SK-N-SH (cell line): ENCODE results near the gene TMEM140.

Experiments
- ELF1 ChIP-seq: IDR thresholded peaks from 2 replicates; pipeline ENCODE4 v1.4.0; 2012
- EP300 ChIP-seq, 2 experiments: IDR thresholded peaks; 2 replicates each; pipeline versions ENCODE4 v1.4.0 to v1.6.1; 2012; ENCODE audit warnings: borderline replicate concordance in 1 of 2, low read depth in 1 of 2, low read length in 1 of 2
- EZH2phosphoT487 ChIP-seq: fragments of 200-600 bp; sonication (generic); IDR thresholded peaks from 2 replicates; pipeline ENCODE4 v1.6.1; 2017; ENCODE audit warnings: low read depth, mixed run types, mild to moderate bottlenecking, antibody characterized with exemption, moderate library complexity, borderline replicate concordance
- FOSL2 ChIP-seq: IDR thresholded peaks from 2 replicates; pipeline ENCODE4 v1.4.0; 2012; ENCODE audit warnings: low read depth, mild to moderate bottlenecking, moderate library complexity, borderline replicate concordance
- JUND ChIP-seq: IDR thresholded peaks from 2 replicates; pipeline ENCODE4 v1.4.0; 2012
- RAD21 ChIP-seq: IDR thresholded peaks from 2 replicates; pipeline ENCODE4 v1.6.1; 2012; ENCODE audit warnings: mild to moderate bottlenecking, low read length
- SIN3A ChIP-seq: IDR thresholded peaks from 2 replicates; pipeline ENCODE4 v1.6.1; 2012; ENCODE audit warnings: low read depth, mild to moderate bottlenecking, low read length, moderate library complexity, borderline replicate concordance
- TAF1 ChIP-seq: IDR thresholded peaks from 2 replicates; pipeline ENCODE4 v1.6.1; 2012; ENCODE audit warnings: low read depth, mild to moderate bottlenecking, low read length, moderate library complexity, borderline replicate concordance
- TEAD4 ChIP-seq: IDR thresholded peaks from 2 replicates; pipeline ENCODE4 v1.4.0; 2012; ENCODE audit warnings: mild to moderate bottlenecking, borderline replicate concordance; ENCODE audit not compliant: insufficient read depth
- YY1 ChIP-seq: IDR thresholded peaks from 2 replicates; pipeline ENCODE4 v1.4.0; 2012; ENCODE audit warnings: low read depth, mild to moderate bottlenecking
- TF ChIP-seq, protein P1 (sequence below): fragments of 200-600 bp; sonication (generic); IDR thresholded peaks from 2 replicates; pipeline ENCODE4 v1.6.1; 2017; ENCODE audit warnings: antibody characterized with exemption, mild to moderate bottlenecking, moderate library complexity
- TF ChIP-seq, protein P2 (sequence below): IDR thresholded peaks from 2 replicates; pipeline ENCODE4 v1.4.0; 2012; ENCODE audit warnings: low read depth
- TF ChIP-seq, protein P3 (sequence below): IDR thresholded peaks from 2 replicates; pipeline ENCODE4 v1.6.1; 2012; ENCODE audit warnings: mild to moderate bottlenecking, low read depth, low read length, moderate library complexity
- TF ChIP-seq, protein P4 (sequence below): fragments of 150-350 bp; IDR thresholded peaks from 2 replicates; pipeline ENCODE4 v1.6.1; 2017; ENCODE audit warnings: antibody characterized with exemption, low read length, low read depth, borderline replicate concordance

DNA sequence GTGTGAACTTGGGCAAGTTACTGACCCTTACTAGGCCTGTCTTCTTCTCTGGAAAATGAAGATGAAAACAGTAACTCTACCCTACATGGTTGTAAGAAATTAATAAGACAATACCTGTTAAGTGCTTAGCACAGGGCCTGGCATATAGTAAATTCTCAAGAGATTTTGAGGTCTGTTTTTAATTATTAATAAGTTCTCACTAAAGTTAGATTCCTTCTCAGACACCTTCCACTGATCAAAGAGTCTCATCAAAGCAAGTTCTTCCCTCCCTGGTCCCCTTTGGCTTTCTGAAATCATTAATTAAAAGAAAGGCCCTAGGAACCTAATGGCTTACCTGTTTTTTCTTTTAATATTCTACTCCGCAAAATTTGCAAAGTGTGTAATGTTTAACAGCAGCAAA is 4.6 kb downstream of the TMEM140 start:
- TF ChIP-seq, protein P1, sequence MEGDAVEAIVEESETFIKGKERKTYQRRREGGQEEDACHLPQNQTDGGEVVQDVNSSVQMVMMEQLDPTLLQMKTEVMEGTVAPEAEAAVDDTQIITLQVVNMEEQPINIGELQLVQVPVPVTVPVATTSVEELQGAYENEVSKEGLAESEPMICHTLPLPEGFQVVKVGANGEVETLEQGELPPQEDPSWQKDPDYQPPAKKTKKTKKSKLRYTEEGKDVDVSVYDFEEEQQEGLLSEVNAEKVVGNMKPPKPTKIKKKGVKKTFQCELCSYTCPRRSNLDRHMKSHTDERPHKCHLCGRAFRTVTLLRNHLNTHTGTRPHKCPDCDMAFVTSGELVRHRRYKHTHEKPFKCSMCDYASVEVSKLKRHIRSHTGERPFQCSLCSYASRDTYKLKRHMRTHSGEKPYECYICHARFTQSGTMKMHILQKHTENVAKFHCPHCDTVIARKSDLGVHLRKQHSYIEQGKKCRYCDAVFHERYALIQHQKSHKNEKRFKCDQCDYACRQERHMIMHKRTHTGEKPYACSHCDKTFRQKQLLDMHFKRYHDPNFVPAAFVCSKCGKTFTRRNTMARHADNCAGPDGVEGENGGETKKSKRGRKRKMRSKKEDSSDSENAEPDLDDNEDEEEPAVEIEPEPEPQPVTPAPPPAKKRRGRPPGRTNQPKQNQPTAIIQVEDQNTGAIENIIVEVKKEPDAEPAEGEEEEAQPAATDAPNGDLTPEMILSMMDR, result no peak
- no peak for TF ChIP-seq TAF1
- TF ChIP-seq TEAD4, result no peak
- TF ChIP-seq, protein P2, sequence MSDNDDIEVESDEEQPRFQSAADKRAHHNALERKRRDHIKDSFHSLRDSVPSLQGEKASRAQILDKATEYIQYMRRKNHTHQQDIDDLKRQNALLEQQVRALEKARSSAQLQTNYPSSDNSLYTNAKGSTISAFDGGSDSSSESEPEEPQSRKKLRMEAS, result no peak
- TF ChIP-seq FOSL2, result no peak
- no peak for TF ChIP-seq ELF1
- TF ChIP-seq EP300 (IDR thresholded peaks at IDR 0.05; ENCODE audit: borderline replicate concordance in 1 of 2, low read depth in 1 of 2, low read length in 1 of 2), result no peak
- no peak for TF ChIP-seq EZH2phosphoT487
- TF ChIP-seq YY1, result no peak
- no peak for TF ChIP-seq RAD21
- TF ChIP-seq, protein P3, sequence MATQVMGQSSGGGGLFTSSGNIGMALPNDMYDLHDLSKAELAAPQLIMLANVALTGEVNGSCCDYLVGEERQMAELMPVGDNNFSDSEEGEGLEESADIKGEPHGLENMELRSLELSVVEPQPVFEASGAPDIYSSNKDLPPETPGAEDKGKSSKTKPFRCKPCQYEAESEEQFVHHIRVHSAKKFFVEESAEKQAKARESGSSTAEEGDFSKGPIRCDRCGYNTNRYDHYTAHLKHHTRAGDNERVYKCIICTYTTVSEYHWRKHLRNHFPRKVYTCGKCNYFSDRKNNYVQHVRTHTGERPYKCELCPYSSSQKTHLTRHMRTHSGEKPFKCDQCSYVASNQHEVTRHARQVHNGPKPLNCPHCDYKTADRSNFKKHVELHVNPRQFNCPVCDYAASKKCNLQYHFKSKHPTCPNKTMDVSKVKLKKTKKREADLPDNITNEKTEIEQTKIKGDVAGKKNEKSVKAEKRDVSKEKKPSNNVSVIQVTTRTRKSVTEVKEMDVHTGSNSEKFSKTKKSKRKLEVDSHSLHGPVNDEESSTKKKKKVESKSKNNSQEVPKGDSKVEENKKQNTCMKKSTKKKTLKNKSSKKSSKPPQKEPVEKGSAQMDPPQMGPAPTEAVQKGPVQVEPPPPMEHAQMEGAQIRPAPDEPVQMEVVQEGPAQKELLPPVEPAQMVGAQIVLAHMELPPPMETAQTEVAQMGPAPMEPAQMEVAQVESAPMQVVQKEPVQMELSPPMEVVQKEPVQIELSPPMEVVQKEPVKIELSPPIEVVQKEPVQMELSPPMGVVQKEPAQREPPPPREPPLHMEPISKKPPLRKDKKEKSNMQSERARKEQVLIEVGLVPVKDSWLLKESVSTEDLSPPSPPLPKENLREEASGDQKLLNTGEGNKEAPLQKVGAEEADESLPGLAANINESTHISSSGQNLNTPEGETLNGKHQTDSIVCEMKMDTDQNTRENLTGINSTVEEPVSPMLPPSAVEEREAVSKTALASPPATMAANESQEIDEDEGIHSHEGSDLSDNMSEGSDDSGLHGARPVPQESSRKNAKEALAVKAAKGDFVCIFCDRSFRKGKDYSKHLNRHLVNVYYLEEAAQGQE, result no peak
- TF ChIP-seq, protein P4, sequence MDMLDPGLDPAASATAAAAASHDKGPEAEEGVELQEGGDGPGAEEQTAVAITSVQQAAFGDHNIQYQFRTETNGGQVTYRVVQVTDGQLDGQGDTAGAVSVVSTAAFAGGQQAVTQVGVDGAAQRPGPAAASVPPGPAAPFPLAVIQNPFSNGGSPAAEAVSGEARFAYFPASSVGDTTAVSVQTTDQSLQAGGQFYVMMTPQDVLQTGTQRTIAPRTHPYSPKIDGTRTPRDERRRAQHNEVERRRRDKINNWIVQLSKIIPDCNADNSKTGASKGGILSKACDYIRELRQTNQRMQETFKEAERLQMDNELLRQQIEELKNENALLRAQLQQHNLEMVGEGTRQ, result no peak
- no peak for TF ChIP-seq JUND
- TF ChIP-seq SIN3A, result no peak
